ENCODE results near the gene MAGI2. TPM values are rescaled to one million over a fixed set of nuclear protein-coding genes. Genes with fewer than 3 reads are reported as not detected.

The MAGI2 gene
- total and polyA plus RNA-seq, 4 donors: 43.4 to 61.3 (median 50.1) TPM

GRCh38 chr7:78103475-78103874 is 1350.0 kb downstream of the MAGI2 start:
- Histone ChIP-seq H3K4me3 (ENCODE audit: low read depth, low read length) (no peak overlapping the region), H3K9me3 (ENCODE audit: control insufficient read depth, insufficient read depth, low read length) (no peaks in the 10 kb centered on the region), H3K36me3 (ENCODE audit: control insufficient read depth, insufficient read depth, low read length) (no peaks in the 10 kb centered on the region), H3K27ac (ENCODE audit: low read depth, low read length) (no peak overlapping the region), H3K4me1 (ENCODE audit: control insufficient read depth, insufficient read depth, low read length) (no peaks in the 10 kb centered on the region), H3K27me3 (ENCODE audit: control insufficient read depth, insufficient read depth, low read length) (no peaks in the 10 kb centered on the region)
- DNase-seq (ENCODE audit: low read depth in 4 of 6, low spot score in 6 of 6): no peak
- no CpG with 5 or more reads among the region's 4 CpGs for WGBS (ENCODE audit: insufficient coverage)

- Histone ChIP-seq H3K27me3 (ENCODE audit: control insufficient read depth, insufficient read depth, low read length) (no peaks in the 10 kb centered on the region), H3K4me3 (ENCODE audit: low read depth, low read length) (no peak overlapping the region), H3K9me3 (ENCODE audit: control insufficient read depth, insufficient read depth, low read length) (no peaks in the 10 kb centered on the region), H3K27ac (ENCODE audit: low read depth, low read length) (no peak overlapping the region), H3K36me3 (ENCODE audit: control insufficient read depth, insufficient read depth, low read length) (no peaks in the 10 kb centered on the region), H3K4me1 (ENCODE audit: control insufficient read depth, insufficient read depth, low read length) (no peaks in the 10 kb centered on the region)
- DNase-seq (ENCODE audit: low read depth in 4 of 6, low spot score in 6 of 6): no peak
Observed at GRCh38 chr7:78101076-78101475, 1352.4 kb downstream of the MAGI2 start.

DNA sequence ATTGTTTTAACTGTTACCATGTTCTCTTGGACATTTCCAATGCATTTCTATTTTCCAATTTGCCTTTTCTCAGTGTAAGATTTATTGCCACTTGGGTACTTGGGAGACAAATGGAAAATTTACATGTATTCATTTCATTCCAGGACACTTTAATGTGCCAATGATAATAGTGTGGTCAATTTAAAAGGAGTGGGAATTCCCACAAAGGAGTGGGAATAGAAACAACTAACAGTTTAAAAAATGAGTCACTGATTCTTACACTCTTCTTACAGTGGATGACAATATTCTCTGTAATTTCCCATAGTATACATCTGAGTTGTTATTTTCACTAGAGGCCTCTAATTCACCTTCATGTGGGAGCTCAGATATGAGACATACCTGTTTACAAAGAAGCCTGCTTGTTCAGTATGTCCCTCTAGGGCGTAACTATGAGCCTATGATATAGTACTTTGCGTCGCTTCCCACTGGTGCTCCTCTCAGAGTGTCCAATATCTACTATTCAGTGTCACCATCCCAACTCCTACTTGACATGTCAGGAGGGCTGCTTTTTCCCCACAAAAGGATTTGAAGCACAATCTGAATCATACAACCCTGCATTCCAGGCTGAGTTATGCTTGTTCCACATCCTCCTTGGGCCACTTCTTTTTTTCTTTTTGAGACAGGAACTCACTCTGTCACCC is 1353.6 kb downstream of the MAGI2 start:
- DNase-seq (ENCODE audit: low read depth in 4 of 6, low spot score in 6 of 6): no peak
- Histone ChIP-seq H3K27me3 (ENCODE audit: control insufficient read depth, insufficient read depth, low read length) (no peaks in the 10 kb centered on the region), H3K27ac (ENCODE audit: low read depth, low read length) (no peak overlapping the region), H3K9me3 (ENCODE audit: control insufficient read depth, insufficient read depth, low read length) (no peaks in the 10 kb centered on the region), H3K36me3 (ENCODE audit: control insufficient read depth, insufficient read depth, low read length) (no peaks in the 10 kb centered on the region), H3K4me3 (ENCODE audit: low read depth, low read length) (no peak overlapping the region), H3K4me1 (ENCODE audit: control insufficient read depth, insufficient read depth, low read length) (no peaks in the 10 kb centered on the region)
- 92% methylated on average over 3 of the region's 3 CpGs for WGBS (ENCODE audit: insufficient coverage)

- Histone ChIP-seq H3K4me3 (ENCODE audit: low read depth, low read length) (no peak overlapping the region), H3K4me1 (ENCODE audit: control insufficient read depth, insufficient read depth, low read length) (no peaks in the 10 kb centered on the region), H3K27ac (ENCODE audit: low read depth, low read length) (no peak overlapping the region), H3K27me3 (ENCODE audit: control insufficient read depth, insufficient read depth, low read length) (no peaks in the 10 kb centered on the region), H3K36me3 (ENCODE audit: control insufficient read depth, insufficient read depth, low read length) (no peaks in the 10 kb centered on the region), H3K9me3 (ENCODE audit: control insufficient read depth, insufficient read depth, low read length) (no peaks in the 10 kb centered on the region)
- no peak for DNase-seq (ENCODE audit: low read depth in 4 of 6, low spot score in 6 of 6)
Observed at GRCh38 chr7:78095549-78095948, 1357.9 kb downstream of the MAGI2 start.

- Histone ChIP-seq H3K9me3 (ENCODE audit: control insufficient read depth, insufficient read depth, low read length) (no peaks in the 10 kb centered on the region), H3K36me3 (ENCODE audit: control insufficient read depth, insufficient read depth, low read length) (no peaks in the 10 kb centered on the region), H3K4me1 (ENCODE audit: control insufficient read depth, insufficient read depth, low read length) (no peaks in the 10 kb centered on the region), H3K4me3 (ENCODE audit: low read depth, low read length) (no peak overlapping the region), H3K27me3 (ENCODE audit: control insufficient read depth, insufficient read depth, low read length) (no peaks in the 10 kb centered on the region), H3K27ac (ENCODE audit: low read depth, low read length) (no peak overlapping the region)
- peak in 1 of 6 donors; percentile 34 for DNase-seq (ENCODE audit: low read depth in 4 of 6, low spot score in 6 of 6)
- no CpG with 5 or more reads among the region's 3 CpGs for WGBS (ENCODE audit: insufficient coverage)
Observed at GRCh38 chr7:78092331-78092730, 1361.1 kb downstream of the MAGI2 start.

DNA sequence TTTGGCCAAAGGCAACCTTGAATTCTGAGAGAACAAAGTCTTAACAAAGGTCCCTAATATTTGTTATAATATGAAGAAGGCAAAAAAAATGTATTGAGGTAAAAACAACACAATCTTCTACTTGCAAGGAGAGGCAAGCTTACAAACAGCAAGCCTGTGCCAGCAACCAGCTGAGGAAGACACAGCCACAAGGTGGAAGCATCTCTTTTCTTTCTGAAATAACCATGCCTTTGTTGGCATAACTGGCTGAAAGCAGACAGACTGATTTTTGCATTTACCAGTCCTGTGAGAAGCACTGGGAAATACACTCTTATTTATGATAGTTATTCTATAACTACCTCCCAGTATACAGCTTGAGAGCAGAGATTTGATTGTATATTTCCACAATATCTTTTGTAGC is 1362.9 kb downstream of the MAGI2 start:
- Histone ChIP-seq H3K36me3 (ENCODE audit: control insufficient read depth, insufficient read depth, low read length) (no peaks in the 10 kb centered on the region), H3K27me3 (ENCODE audit: control insufficient read depth, insufficient read depth, low read length) (no peaks in the 10 kb centered on the region), H3K9me3 (ENCODE audit: control insufficient read depth, insufficient read depth, low read length) (no peaks in the 10 kb centered on the region), H3K4me1 (ENCODE audit: control insufficient read depth, insufficient read depth, low read length) (no peaks in the 10 kb centered on the region), H3K27ac (ENCODE audit: low read depth, low read length) (no peak overlapping the region), H3K4me3 (ENCODE audit: low read depth, low read length) (no peak overlapping the region)
- peak in 3 of 6 donors; percentile 40 to 91 (median 73) for DNase-seq (ENCODE audit: low read depth in 4 of 6, low spot score in 6 of 6)

DNA sequence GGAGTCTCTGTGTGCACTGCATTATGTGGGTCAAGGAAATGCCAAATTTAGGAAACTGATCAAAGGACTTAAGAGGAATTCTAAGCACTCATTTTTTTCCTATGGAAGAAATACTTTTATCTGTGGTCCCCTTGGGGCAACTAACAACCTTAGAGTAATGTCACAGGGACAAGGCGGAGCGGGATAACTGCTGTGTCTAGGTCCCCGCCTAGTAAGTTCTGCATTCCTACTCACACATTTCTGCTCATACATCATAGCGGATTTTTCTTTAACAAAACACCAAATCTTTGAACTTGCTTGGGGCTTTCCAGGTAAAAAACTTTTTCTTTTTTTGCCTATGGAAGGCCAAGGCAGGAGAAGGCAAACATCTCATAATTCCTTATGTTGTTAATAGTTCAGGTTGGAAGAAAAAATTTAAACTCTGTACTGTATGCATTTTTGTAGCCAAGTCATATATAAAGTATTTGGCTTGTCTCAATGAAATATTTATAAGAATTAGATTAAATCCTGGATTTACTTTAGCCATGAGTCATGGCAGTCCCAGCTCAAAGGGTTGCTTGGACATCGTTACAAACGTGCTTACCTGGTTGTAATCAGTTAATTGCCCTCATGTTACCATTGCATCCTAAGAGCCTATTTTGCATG is 1369.9 kb downstream of the MAGI2 start:
- Histone ChIP-seq H3K4me3 (ENCODE audit: low read depth, low read length) (no peak overlapping the region), H3K27ac (ENCODE audit: low read depth, low read length) (no peak overlapping the region), H3K36me3 (ENCODE audit: control insufficient read depth, insufficient read depth, low read length) (no peaks in the 10 kb centered on the region), H3K9me3 (ENCODE audit: control insufficient read depth, insufficient read depth, low read length) (no peaks in the 10 kb centered on the region), H3K4me1 (ENCODE audit: control insufficient read depth, insufficient read depth, low read length) (no peaks in the 10 kb centered on the region), H3K27me3 (ENCODE audit: control insufficient read depth, insufficient read depth, low read length) (no peaks in the 10 kb centered on the region)
- 100% methylated on average over 3 of the region's 6 CpGs for WGBS (ENCODE audit: insufficient coverage)
- no peak for DNase-seq (ENCODE audit: low read depth in 4 of 6, low spot score in 6 of 6)

DNA sequence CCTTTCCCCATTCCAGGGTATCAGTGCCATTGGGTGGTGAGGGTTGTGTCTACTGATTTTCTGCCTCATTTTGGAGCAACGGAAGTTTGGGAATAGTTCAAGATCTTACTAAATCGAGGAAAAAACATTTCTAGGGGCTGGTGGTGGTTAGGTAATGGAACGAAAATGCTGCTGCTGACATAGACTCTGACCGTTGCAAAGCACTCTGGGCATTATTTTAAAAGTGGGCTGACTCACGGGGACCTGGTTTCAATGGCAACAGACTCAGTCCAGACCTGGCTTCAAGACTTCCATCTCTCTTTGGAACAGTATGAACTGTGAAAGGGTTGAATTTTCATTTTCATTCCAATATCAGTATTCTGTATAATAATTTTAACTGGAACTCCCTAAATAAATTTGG is 1370.9 kb downstream of the MAGI2 start:
- H3K27me3 ChIP-seq (ENCODE audit: control insufficient read depth, insufficient read depth, low read length): no peaks in the 10 kb centered on the region
- H3K4me1 ChIP-seq (ENCODE audit: control insufficient read depth, insufficient read depth, low read length): no peaks in the 10 kb centered on the region
- no peak for DNase-seq (ENCODE audit: low read depth in 4 of 6, low spot score in 6 of 6)
- H3K27ac ChIP-seq (ENCODE audit: low read depth, low read length): no peak overlapping the region
- H3K4me3 ChIP-seq (ENCODE audit: low read depth, low read length): no peak overlapping the region
- no peaks in the 10 kb centered on the region for H3K9me3 ChIP-seq (ENCODE audit: control insufficient read depth, insufficient read depth, low read length)
- WGBS (ENCODE audit: insufficient coverage): 100% methylated on average over 2 of the region's 5 CpGs
- H3K36me3 ChIP-seq (ENCODE audit: control insufficient read depth, insufficient read depth, low read length): no peaks in the 10 kb centered on the region

- Histone ChIP-seq H3K27ac (ENCODE audit: low read depth, low read length) (no peak overlapping the region), H3K9me3 (ENCODE audit: control insufficient read depth, insufficient read depth, low read length) (no peaks in the 10 kb centered on the region), H3K4me1 (ENCODE audit: control insufficient read depth, insufficient read depth, low read length) (no peaks in the 10 kb centered on the region), H3K27me3 (ENCODE audit: control insufficient read depth, insufficient read depth, low read length) (no peaks in the 10 kb centered on the region), H3K36me3 (ENCODE audit: control insufficient read depth, insufficient read depth, low read length) (no peaks in the 10 kb centered on the region), H3K4me3 (ENCODE audit: low read depth, low read length) (no peak overlapping the region)
- DNase-seq (ENCODE audit: low read depth in 4 of 6, low spot score in 6 of 6): no peak
- WGBS (ENCODE audit: insufficient coverage): 87% methylated on average over 3 of the region's 4 CpGs
Observed at GRCh38 chr7:78081888-78082287, 1371.6 kb downstream of the MAGI2 start.

- no peak for DNase-seq (ENCODE audit: low read depth in 4 of 6, low spot score in 6 of 6)
- H3K4me1 ChIP-seq (ENCODE audit: control insufficient read depth, insufficient read depth, low read length): no peaks in the 10 kb centered on the region
- 100% methylated on average over 1 of the region's 1 CpG for WGBS (ENCODE audit: insufficient coverage)
- no peaks in the 10 kb centered on the region for H3K9me3 ChIP-seq (ENCODE audit: control insufficient read depth, insufficient read depth, low read length)
- no peak overlapping the region for H3K27ac ChIP-seq (ENCODE audit: low read depth, low read length)
- H3K27me3 ChIP-seq (ENCODE audit: control insufficient read depth, insufficient read depth, low read length): no peaks in the 10 kb centered on the region
- H3K36me3 ChIP-seq (ENCODE audit: control insufficient read depth, insufficient read depth, low read length): no peaks in the 10 kb centered on the region
- H3K4me3 ChIP-seq (ENCODE audit: low read depth, low read length): no peak overlapping the region
Observed at GRCh38 chr7:78081344-78081743, 1372.1 kb downstream of the MAGI2 start.

Measured in spinal cord (tissue), 10 donors.